AG04449 (cell line): ENCODE data around the gene SULT1B1.
"Not testable (repeated sequence)": the region's sequence is repeated elsewhere in the genome, so short reads cannot be mapped to it uniquely, and the experiment has no call there.

Experiments used
- CTCF ChIA-PET: fragments of 350-600 bp; formaldehyde crosslinking; extraction: SDS; loops from one replicate; lab custom pipeline; 2021; ENCODE audit warnings: antibody characterized with exemption; lab: Yijun Ruan, JAX
- POLR2A ChIA-PET: fragments of 400-600, 350-600 bp; formaldehyde crosslinking; extraction: SDS; loops from one replicate; lab custom pipeline; 2020; ENCODE audit warnings: antibody characterized with exemption, inconsistent platforms; lab: Yijun Ruan, JAX
- DNase-seq: peaks from one replicate; pipeline ENCODE4 v3.0.0-alpha.2; 2010; ENCODE audit warnings: low read depth, low spot score
- H3K4me3 ChIP-seq: 2 replicates; pipeline ENCODE4 v1.5.1; 2011; ENCODE audit warnings: low read depth, mild to moderate bottlenecking, control low read depth, low read length
- CTCF ChIP-seq: IDR thresholded peaks from one replicate; pipeline ENCODE4 v1.5.1; 2011; ENCODE audit warnings: mild to moderate bottlenecking, moderate library complexity, low read length, control low read depth, inconsistent platforms; ENCODE audit not compliant: insufficient read depth; ENCODE audit errors: missing control alignments

The SULT1B1 gene

GRCh38 chr4:69775321-69775867, 15.0 kb upstream of the SULT1B1 start:
- POLR2A ChIA-PET: no interaction called here
- no peak overlapping the region for H3K4me3 ChIP-seq
- DNase-seq: no peak
- no peak for TF ChIP-seq CTCF
- CTCF ChIA-PET: no interaction called here

DNA sequence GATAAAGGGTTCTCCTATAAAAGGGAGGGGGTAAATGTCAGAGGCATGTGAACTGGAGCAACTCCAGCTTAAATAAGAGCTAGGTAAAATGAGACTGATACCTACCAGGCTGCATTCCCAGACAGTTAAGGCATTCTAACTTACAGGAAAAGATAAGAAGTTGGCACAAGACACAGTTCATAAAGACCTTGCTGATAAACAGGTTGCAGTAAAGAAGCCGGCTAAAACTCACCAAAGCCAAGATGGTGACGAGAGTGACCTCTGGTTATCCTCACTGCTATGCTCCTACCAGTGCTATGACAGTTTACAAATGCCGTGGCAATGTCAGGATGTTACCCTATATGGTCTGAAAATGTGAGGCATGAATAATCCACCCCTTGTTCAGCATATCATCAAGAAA, 13.1 kb upstream of the SULT1B1 start:
- no peak for TF ChIP-seq CTCF
- ChIA-PET CTCF (no interaction called here), POLR2A (no interaction called here)
- no peak for DNase-seq
- no peak overlapping the region for H3K4me3 ChIP-seq

DNA sequence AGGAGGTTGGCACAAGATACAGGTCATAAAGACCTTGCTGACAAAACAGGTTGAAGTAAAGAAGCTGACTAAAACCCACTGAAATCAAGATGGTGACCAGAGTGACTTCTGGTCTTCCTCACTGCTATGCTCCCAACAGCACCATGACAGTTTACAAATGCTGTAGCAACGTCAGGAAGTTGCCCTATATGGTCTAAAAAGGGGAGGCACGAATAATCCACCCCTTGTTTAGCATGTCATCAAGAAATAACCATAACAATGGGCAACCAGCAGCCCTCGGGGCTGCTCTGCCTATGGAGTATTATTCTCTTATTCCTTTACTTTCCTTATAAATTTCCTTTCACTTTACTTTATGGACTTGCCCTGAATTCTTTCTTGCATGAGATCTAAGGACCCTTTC, 8.1 kb upstream of the SULT1B1 start:
- POLR2A ChIA-PET, DNase-seq, H3K4me3 ChIP-seq, CTCF ChIA-PET: not testable (repeated sequence)

DNA sequence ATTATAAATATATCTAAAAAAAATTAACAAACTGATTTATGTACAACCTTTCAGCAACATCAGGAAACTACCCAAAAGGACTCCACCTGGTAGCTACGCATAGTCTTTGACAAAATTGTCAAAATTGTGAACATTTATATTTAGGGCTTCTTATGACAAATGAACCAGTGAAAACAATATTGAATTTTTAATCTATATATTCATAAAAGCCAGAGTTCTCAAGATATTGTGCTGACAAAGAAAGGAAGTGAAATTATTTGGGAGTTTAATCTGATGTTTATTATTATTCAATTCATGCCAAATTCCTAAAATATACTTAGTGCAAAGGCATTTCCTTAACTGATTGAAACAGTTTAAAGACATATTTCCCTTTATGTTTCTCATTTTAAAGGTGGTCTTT, 5.3 kb upstream of the SULT1B1 start:
- CTCF ChIA-PET: no interaction called here
- POLR2A ChIA-PET: no interaction called here

DNA sequence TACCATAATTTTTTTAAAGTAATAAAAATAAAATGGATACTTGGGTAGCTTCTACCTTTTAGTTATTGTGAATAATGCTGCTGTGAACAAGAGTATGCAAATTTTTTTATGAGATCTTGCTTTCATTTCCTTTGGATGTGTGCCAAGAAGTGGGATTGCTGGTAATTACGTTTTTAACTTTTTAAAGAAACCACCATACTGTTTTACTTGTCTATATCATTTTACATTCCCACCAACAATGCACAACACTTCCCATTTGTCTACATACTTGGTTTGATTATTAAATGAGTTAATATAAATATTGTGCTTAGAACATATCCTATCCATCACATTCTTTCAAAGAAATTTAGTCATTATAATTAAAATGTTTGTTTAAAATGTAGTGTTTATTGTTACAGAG, 3.9 kb upstream of the SULT1B1 start:
- DNase-seq: no peak
- no peak overlapping the region for H3K4me3 ChIP-seq
- no peak for TF ChIP-seq CTCF
- CTCF ChIA-PET: interaction anchor here (0.6 to 1.5 kb wide), 2 partner anchors 11 to 446 kb away, joined by 3 to 4 read pairs; no protein-coding TSS in a partner anchor
- POLR2A ChIA-PET: no interaction called here

More for the DNA sequence above, 5.3 kb upstream of the SULT1B1 start:
- TF ChIP-seq CTCF: no peak
- H3K4me3 ChIP-seq: no peak overlapping the region
- DNase-seq: no peak

DNA sequence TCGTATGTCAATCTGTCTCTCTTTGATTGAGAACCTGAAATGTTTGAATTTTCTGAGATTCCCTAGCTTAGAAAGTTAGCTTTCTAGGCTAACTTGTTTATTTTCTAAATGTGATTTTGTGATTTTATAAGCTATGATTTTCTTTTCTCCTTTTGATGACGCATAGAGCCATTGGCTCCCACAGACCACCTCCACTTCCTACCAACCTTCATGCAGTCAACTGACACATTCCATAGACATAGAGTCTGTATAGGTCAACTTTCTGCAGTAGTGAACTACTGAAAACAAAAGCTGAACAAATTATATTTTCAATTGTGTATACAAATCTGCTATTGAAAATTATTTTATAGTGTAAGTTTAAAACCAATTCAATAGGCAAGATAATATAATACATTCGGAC, 2.8 kb upstream of the SULT1B1 start:
- no peak overlapping the region for H3K4me3 ChIP-seq
- CTCF ChIA-PET: no interaction called here
- no peak for DNase-seq
- no peak for TF ChIP-seq CTCF
- POLR2A ChIA-PET: no interaction called here

DNA sequence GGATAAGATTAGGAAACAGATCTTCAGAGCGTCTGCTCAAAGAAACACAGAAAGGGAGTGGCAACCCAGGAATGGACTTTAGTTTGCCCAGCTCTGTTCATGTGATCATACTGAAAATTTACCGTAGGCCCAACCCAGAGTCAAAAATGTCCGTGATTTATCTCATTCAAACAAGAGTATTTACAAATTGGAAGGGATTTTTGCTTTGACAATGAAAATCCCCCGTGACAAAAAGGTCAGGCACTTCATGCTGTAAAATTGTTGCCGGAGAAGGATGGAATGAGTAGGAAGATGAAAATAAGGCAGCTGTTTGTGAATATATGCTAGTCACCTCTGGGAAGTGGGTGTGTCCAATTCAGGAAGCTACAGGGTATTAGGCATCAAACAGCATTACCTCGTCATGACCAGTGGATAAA, 1.2 kb downstream of the SULT1B1 start:
- ChIA-PET CTCF (no interaction called here), POLR2A (no interaction called here)
- no peak overlapping the region for H3K4me3 ChIP-seq
- DNase-seq: no peak
- no peak for TF ChIP-seq CTCF
